NCI-H2029 treated with DMSO at 0.1 percent for 48 hours (cell line): ENCODE measurements around the gene PLCH1.

Experiments
- DNase-seq: peaks from one replicate; lab custom pipeline; 2025; lab: John Stamatoyannopoulos, UW

PLCH1 gene

GRCh38 chr3:155746703-155747102 is 1.8 kb upstream of the PLCH1 start:
- no peak for DNase-seq

GRCh38 chr3:155745795-155746550 is 1.1 kb upstream of the PLCH1 start:
- DNase-seq: peak; percentile 64

GRCh38 chr3:155744010-155744625 is 753 bp downstream of the PLCH1 start:
- DNase-seq: peak; percentile 13

- DNase-seq: no peak
These were observed 1.3 kb downstream of the PLCH1 start for GRCh38 chr3:155743606-155744005.

GRCh38 chr3:155742349-155742965 is 2.4 kb downstream of the PLCH1 start:
- DNase-seq: no peak

GRCh38 chr3:155741603-155742002 is 3.3 kb downstream of the PLCH1 start:
- DNase-seq: no peak

GRCh38 chr3:155741101-155741500 is 3.8 kb downstream of the PLCH1 start:
- DNase-seq: no peak

GRCh38 chr3:155739154-155739553 is 5.7 kb downstream of the PLCH1 start:
- no peak for DNase-seq

- no peak for DNase-seq
These were observed 6.2 kb downstream of the PLCH1 start for GRCh38 chr3:155738580-155739076.

GRCh38 chr3:155737844-155738460 is 6.9 kb downstream of the PLCH1 start:
- no peak for DNase-seq

GRCh38 chr3:155736381-155736780 is 8.5 kb downstream of the PLCH1 start:
- no peak for DNase-seq

GRCh38 chr3:155730843-155731242 is 14.0 kb downstream of the PLCH1 start:
- no peak for DNase-seq

- no peak for DNase-seq
These were observed 17.0 kb downstream of the PLCH1 start for GRCh38 chr3:155727836-155728235.

GRCh38 chr3:155714295-155714718 is 30.6 kb downstream of the PLCH1 start:
- DNase-seq: no peak

GRCh38 chr3:155712008-155712407 is 32.9 kb downstream of the PLCH1 start:
- DNase-seq: no peak

GRCh38 chr3:155704771-155705559 is 39.9 kb downstream of the PLCH1 start:
- DNase-seq: no peak

GRCh38 chr3:155704061-155704460 is 40.8 kb downstream of the PLCH1 start:
- DNase-seq: no peak

- no peak for DNase-seq
These were observed 41.9 kb downstream of the PLCH1 start for GRCh38 chr3:155702745-155703591.

- peak; percentile 58 for DNase-seq
These were observed 42.9 kb downstream of the PLCH1 start for GRCh38 chr3:155701882-155702465.

GRCh38 chr3:155697542-155697941 is 47.3 kb downstream of the PLCH1 start:
- no peak for DNase-seq
